Left cardiac atrium (tissue), 4 donors: ENCODE results near the gene DHRS7. TPM values are rescaled to one million over a fixed set of nuclear protein-coding genes. Genes with fewer than 3 reads are reported as not detected.

Experiments
- ATAC-seq, 2 donors: fragments of 200-7000 bp; cut with Tn5 transposase; one replicate each; pipeline ENCODE4 v1.9.1; 2020; ENCODE audit warnings: mild to moderate bottlenecking in 2 of 2, moderate library complexity in 2 of 2
- DNase-seq: peaks from one replicate; pipeline ENCODE4 v3.0.0-alpha.2; 2020
- intact Hi-C, 2 donors: fragments of 100-400 bp; cut with DNase I; formaldehyde crosslinking; loops; one replicate each; pipeline versions ENCODE4 v1.14.1 to v1.15.1; 2022 to 2023
- total RNA-seq, 2 donors: library from RNA; stranded (reverse); fragmentation: NEBNext Ultra II Directional; extraction: Animal tissue kit (Norgen Biotek cat#: 25700); gene quantifications; one replicate each; pipeline ENCODE4 v1.2.1, GENCODE V29; 2021
- donor health status: DM: no; HTN: yes; CAD: no.
- donor health status: DM: no; HTN: yes; CAD: no; lungs with severe emphysema.
- donor health status: DM: yes; HTN: yes; CAD: no.
- donor health status: Dilated cardiomyopathy.

The DHRS7 gene
- total RNA-seq, 2 donors from 2014 or later, result 50.0 to 54.4 TPM

GRCh38 chr14:60094306-60094897 lies 70.8 kb downstream of the DHRS7 start:
- DNase-seq, result no peak

More at GRCh38 chr14:60094306-60094897, 70.8 kb downstream of the DHRS7 start:
- intact Hi-C loops, result loop anchor here in 1 of 2 donors (5.0 to 10.0 kb wide), 2 partner anchors 153 to 910 kb away; partner anchors contain the start of genes DAAM1 and PPM1A
- ATAC-seq, result no peak

Other genes with a start within 250 kb of the DHRS7 start
- gene LRRC9, start 245.3 kb downstream of the DHRS7 start, total RNA-seq, result 1 to 10 TPM in 1 of 2 donors, under 1 TPM in 1; 0.38 to 1.2 TPM
- 10 to 100 TPM; 30.4 to 37.8 TPM for gene PCNX4, start 73.5 kb downstream of the DHRS7 start, total RNA-seq
- gene PPM1A, start 83.8 kb upstream of the DHRS7 start, total RNA-seq, result 10 to 100 TPM; 73.2 to 76.0 TPM